Right lung (tissue), 10 donors: Measurements from ENCODE around the gene COLGALT1. TPM values are rescaled to one million over a fixed set of nuclear protein-coding genes. Genes with fewer than 3 reads are reported as not detected.
"Not testable (repeated sequence)": the region's sequence is repeated elsewhere in the genome, so short reads cannot be mapped to it uniquely, and the experiment has no call there.

Experiments used
- DNase-seq, 2 donors: peaks; one replicate each; pipeline ENCODE4 v3.0.0-alpha.2; 2013
- long read RNA-seq, 8 donors: transcript quantifications; one replicate each; lab custom pipeline, GENCODE V29; 2026
- polyA plus RNA-seq, 5 donors: library from polyadenylated mRNA; unstranded; fragments of 120-200 nt; gene quantifications; one replicate each; pipeline versions ENCODE4 v1.2.1 to v1.2.3, GENCODE V29; 2013; ENCODE audit warnings: inconsistent platforms in 1 of 5, low replicate concordance in 1 of 5; ENCODE audit not compliant: insufficient read length in 5 of 5, insufficient read depth in 1 of 5

Gene COLGALT1
- 10 to 100 TPM; 51.9 to 71.3 (median 63.0) TPM for polyA plus RNA-seq
- long read RNA-seq, donor 1, transcript COLGALT1-201 (12 exons, 3,704 nt): major isoform, 14 of 18 reads
- long read RNA-seq, donor 1, partial matches to known transcripts: 0 of 18 reads
- long read RNA-seq, donor 1, other reads (novel, unspliced or antisense): 0 of 18 reads
- long read RNA-seq, donor 2, transcript COLGALT1-201 (12 exons, 3,704 nt): major isoform, 16 of 20 reads
- long read RNA-seq, donor 2, partial matches to known transcripts: 0 of 20 reads
- long read RNA-seq, donor 2, other reads (novel, unspliced or antisense): 0 of 20 reads
- long read RNA-seq, donor 3, transcript COLGALT1-201 (12 exons, 3,704 nt): major isoform, 9 of 15 reads
- long read RNA-seq, donor 3, transcript COLGALT1-202 (2 exons, 2,941 nt): minor isoform, 6 of 15 reads
- long read RNA-seq, donor 3, partial matches to known transcripts: 0 of 15 reads
- long read RNA-seq, donor 3, other reads (novel, unspliced or antisense): 0 of 15 reads
- long read RNA-seq, donor 4, transcript COLGALT1-202 (2 exons, 2,941 nt): major isoform, 5 of 9 reads
- long read RNA-seq, donor 4, partial matches to known transcripts: 0 of 9 reads
- long read RNA-seq, donor 4, other reads (novel, unspliced or antisense): 0 of 9 reads
- long read RNA-seq, donor 5, transcript COLGALT1-201 (12 exons, 3,704 nt): major isoform, 11 of 20 reads
- long read RNA-seq, donor 5, partial matches to known transcripts: 5 of 20 reads
- long read RNA-seq, donor 5, other reads (novel, unspliced or antisense): 0 of 20 reads
- long read RNA-seq, donor 6, transcript COLGALT1-201 (12 exons, 3,704 nt): major isoform, 9 of 12 reads
- long read RNA-seq, donor 6, partial matches to known transcripts: 0 of 12 reads
- long read RNA-seq, donor 6, other reads (novel, unspliced or antisense): 0 of 12 reads
- long read RNA-seq, donor 7, transcript COLGALT1-201 (12 exons, 3,704 nt): major isoform, 8 of 13 reads
- long read RNA-seq, donor 7, transcript COLGALT1-202 (2 exons, 2,941 nt): minor isoform, 5 of 13 reads
- long read RNA-seq, donor 7, partial matches to known transcripts: 0 of 13 reads
- long read RNA-seq, donor 7, other reads (novel, unspliced or antisense): 0 of 13 reads
- long read RNA-seq, donor 8, transcript COLGALT1-201 (12 exons, 3,704 nt): major isoform, 9 of 12 reads
- long read RNA-seq, donor 8, partial matches to known transcripts: 0 of 12 reads
- long read RNA-seq, donor 8, other reads (novel, unspliced or antisense): 0 of 12 reads

DNA sequence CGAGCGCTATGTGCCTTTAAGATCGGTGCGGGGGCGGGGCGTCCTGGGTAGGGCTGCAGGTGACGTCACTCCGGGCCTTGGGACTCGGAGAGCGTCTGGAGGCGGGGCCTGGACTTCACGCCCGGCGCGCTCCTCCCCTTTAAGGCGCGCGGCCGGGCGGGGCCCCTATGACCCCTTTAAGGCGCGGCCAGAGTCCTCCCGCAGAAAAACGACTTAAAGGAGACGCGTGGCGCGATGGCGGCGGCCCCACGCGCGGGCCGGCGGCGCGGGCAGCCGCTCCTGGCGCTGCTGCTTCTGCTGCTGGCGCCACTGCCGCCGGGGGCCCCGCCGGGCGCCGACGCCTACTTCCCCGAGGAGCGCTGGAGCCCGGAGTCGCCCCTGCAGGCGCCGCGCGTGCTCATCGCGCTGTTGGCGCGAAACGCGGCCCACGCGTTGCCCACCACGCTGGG, at the start of gene COLGALT1:
TSS of gene COLGALT1 (plus strand) at position 170 of the 449 bp plus-strand sequence. CDS start at position 235, 65 bp downstream.
- DNase-seq: peak; percentile 94

DNA sequence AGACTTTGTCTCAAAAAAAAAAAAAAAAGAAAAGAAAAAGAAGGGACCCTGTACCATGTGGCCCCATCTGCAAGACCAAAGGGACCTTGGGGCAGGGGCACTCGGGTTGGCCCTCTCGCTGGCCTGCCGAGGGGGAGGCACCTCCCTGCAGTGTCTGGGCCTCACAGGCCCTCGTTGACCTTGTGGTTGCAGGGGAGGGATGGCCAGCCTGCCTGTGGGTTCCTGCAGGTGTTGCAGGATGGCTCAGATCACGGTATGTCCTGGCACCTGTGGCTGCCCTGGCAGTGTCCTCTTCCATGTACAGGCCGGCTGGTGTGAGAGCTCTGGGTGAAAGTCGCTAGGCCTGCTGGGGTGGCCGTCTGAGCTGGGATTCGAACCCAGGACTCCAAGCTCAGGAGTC, 48.7 kb upstream of the COLGALT1 start:
- no peak for DNase-seq

DNA sequence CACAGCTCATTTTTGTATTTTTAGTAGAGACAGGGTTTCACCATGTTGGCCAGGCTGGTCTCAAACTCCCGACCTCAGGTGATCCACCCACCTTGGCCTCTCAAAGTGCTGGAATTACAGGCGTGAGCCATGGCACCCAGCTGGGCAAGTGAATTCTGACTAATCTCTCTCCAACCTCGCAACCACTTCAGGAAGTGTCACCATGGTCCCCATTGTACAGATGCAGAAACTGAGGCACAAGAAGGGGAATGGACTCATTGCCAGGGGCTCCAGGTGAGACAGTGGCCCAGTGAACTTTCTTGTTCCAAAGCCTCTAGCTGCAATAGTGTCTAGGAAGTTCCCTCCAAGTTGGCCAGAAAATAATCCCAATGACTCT, 46.9 kb upstream of the COLGALT1 start:
- DNase-seq: not testable (repeated sequence)

DNA sequence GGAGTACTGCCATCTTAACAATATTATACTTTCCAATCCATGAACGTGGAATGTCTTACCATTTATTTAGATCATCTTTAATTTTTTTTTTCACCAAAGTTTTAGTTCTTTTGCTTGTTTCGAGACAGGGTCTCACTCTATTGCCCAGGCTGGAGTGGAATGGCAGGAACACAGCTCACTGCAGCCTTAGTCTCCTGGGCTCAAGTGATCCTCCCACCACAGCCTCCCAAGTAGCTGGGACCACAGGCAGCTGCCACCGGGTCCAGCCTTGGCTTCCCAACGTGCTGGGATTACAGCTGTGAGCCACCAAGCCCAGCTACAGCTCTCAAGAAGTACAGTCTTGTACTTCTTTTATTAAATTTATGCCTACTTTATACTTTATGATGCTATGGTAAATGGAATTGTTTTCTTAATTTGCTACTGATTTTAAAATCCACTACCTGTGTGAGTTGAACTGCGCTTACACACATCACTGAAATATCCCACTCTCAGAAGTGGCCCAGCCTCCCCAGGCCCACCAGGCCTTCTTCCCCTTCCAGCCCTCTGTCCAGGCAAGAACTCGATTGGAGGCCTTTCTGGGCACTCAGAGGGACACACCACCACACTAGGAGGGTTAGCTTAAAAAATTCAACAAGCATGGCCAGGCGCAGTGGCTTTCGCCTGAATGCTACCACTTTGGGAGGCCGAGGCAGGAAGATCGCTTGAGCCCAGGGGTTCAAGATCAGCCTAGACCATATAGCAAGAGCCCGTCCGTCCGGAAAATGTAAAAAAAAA, 45.0 kb upstream of the COLGALT1 start:
- no peak for DNase-seq

DNA sequence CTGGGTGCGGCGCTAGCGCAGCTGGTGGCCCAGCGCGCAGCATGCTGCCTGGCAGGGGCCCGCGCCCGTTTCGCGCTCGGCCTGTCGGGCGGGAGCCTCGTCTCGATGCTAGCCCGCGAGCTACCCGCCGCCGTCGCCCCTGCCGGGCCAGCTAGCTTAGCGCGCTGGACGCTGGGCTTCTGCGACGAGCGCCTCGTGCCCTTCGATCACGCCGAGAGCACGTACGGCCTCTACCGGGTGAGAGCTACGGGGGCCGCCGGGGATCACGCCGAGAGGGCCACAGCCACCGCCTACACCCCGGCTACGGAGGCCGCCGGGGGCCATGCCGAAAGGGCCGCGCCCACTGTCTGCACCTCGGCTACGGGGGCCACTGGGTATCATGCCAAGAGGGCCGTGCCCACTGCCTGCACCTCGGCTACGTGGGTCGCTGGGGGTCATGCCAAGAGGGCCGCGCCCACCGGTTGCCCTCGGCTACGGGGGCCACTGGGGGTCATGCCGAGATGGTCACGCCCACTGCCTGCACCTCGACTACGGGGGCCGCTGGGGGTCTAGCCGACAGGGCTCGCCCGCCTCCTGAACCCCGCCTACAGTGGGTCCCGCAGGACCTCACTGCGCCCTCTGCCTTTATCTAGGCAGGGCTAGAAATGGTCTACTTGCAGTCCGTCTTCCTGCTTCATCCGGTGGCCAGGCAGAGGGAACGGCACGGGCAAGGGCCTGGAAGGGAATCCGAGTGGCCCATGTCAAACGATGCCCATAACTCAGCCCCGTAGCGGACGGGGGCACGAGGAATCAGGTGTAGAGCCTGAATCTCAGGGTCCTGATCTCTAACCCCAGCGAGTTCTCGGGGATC, 43.5 kb upstream of the COLGALT1 start:
- peak; percentile 86 to 91 for DNase-seq

DNA sequence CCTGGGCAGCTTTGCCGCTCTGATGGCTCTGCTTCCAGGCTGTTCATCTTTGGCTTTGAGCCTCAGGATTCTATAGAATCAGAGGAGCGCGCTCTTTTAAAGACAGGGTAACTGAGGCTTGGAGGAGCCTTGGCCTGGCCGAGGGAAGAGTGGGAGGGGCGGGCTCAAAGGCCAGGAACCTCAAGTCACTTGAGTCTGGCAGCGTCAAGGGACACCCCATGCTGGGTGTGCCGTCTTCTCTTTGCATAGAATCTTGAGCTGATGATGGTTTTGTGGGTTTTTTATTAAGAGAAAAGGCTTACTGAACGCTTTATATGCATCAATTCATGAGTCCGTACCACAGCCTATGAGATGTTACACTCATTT, 42.9 kb upstream of the COLGALT1 start:
- DNase-seq: no peak

DNA sequence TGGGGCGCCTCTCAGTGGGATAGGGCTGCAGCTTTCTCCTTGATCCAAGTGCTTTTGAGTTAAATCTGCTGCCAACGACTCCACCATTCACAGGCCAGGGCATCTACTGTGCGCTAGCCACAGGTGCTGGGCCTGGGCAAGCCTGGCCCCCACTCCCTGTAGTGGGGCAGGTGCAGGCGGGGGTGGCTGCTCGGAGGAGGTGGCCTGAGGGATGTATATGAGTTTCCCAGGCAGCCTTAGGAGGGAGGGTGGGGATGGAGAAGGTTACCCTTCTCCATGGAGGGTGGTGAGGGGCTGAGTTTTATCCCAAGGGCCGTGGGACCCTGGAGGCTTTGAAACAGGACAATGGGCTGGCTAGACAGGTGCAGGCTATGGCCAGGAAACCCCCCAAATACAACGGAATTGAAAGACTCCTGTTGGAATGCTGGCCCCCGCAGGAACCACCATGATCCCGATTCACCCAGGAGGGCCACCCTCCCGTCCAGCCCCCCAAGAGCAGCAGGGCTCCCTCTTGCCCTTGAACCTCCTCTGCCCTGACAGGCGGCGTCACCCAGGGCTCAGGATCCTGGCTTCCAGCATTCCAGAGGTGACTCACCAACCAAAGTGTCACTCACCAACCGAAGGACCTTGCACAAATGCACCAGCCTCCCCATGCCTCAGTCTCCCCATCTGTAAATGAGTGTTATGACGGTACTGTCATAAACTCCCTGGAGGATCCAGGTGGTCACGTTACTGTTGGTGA, 39.9 kb upstream of the COLGALT1 start:
- no peak for DNase-seq

DNA sequence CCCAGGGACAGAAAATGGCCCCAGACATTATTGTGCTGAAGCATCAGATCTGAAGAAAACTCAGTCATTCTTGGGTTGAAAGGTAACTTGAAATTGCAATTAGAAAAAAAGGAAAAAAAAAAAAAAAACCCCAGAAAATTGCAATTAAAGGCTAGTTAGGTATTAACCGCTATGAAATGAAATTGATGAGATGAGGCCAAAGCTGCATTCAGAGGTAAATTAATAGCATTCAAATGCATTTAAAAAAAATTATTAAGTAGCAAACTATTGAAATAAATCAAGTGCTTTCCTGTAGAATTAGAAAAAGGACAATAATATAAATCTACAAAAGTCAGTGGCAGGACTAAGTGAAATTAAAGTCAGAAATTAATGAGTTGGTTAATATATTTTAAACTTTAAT, 37.6 kb upstream of the COLGALT1 start:
- no peak for DNase-seq

DNA sequence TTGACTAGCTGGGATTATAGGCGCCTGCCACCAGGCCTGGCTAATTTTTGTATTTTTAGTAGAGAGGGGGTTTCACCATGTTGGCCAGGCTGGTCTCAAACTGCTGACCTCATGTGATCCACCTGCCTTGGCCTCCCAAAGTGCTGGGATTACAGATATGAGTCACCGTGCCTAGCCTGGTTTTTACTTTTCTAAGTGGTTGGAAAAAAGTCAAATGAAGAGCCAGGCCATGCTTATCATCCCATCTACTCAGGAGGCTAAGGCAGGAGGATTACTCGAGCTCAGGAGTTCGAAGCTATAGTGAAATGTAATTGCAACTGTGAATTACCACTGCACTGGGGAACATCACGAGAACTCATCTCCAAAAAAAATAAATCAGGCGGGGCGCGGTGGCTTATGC, 36.8 kb upstream of the COLGALT1 start:
- not testable (repeated sequence) for DNase-seq

DNA sequence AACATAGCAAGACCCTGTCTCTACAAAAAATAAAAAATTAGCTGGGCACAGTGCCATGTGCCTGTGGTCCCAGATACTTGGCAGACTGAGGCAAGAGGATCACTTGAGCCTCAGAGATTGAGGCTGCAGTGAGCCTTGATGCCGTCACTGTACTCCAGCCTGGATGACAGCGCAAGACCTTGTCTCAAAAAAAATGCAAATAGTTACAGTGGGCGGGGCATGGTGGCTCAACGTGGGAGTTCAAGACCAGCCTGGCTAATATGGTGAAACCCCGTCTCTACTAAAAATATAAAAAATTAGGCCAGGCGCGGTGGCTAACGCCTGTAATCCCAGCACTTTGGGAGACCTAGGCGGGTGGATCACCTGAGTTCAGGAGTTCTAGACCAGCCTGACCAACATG, 35.5 kb upstream of the COLGALT1 start:
- DNase-seq: no peak

DNA sequence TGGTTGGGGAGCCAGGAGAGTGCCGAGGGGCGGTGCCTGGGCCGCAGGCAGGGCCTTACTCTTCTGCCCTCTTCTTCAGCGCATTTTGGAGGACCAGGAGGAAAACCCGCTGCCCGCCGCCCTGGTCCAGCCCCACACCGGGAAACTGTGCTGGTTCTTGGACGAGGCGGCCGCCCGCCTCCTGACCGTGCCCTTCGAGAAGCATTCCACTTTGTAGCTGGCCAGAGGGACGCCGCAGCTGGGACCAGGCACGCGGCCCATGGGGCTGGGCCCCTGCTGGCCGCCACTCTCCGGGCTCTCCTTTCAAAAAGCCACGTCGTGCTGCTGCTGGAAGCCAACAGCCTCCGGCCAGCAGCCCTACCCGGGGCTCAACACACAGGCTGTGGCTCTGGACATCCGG, 34.6 kb upstream of the COLGALT1 start:
- DNase-seq: no peak

DNA sequence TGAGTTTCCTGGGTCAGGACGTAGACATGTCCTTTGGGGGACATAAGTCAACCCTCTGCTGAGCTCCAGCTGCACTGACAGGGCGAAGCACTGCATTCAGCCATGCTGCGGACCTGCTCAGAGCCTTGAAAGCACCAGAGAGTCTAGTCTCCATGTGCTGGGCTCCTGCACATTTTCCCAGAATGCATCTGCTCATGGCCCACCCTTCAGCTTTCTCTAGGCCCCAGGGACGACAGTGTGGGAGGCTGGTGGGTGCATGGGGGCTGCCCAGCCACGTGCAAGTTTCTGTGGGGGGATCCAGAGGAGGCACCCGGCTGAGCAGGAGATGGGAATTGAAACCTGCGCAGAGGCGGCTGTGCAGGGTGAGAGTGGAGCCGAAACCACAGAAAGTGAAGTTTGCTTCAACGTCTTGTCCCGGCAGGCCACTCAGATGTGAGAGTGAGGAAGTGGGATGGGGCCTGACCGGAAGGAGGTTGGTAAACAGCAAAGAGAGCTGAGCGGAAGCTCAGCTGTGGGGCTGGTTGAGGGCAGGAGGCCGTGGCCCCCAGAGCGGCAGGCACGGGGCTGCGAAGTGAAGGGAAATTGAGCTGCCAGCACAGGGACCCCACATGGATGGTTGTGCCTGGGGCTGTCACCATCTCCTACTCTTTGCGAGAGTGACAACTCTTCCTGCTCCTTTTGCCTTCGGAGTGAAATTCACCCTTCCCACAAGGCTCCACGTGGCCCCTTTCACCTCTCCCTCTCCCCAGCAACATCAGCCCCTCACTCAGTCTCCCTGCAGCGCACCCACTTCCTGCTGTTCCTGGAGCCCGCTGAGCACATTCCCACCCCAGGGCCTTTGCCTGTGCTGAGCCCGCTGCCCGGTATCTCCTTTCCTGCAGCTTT, 32.2 kb upstream of the COLGALT1 start:
- no peak for DNase-seq

DNA sequence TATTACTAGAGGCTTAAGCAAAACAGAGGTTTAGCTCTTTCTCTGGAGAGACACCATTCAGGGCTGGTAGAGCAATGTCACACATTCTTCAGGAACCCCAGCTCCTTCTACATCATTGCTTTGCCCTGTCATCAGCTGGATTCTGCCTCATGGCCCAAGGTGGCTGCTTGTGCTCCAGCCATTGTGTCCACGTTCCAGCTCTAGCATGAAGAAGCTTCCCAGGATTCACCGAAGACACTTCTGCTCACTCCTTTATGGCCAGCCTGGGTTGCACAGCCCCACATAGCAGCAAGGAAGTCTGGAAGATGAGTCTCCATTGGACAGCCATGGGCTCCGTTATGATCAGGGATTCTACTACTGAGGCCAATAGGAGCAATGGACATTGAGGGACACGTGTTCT, 30.8 kb upstream of the COLGALT1 start:
- no peak for DNase-seq

DNA sequence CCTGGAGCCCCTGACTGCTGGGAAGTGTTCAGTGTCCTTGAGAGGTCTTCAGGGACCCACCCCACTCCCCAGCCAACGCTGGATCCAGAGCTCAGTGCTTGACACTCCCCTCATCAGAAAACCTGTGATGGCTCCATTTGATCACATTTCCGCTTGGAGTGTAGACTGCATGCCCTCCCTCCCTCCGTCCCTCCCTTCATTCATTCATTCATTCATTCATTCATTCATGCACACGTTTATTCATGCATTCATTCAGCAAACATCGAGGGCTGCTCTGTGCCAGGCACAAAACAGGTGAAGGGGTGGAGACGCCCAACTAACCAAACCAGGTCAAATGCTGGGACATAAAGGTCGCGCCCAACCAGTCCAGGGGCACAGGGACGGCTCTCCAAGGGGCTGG, 30.3 kb upstream of the COLGALT1 start:
- DNase-seq: no peak

DNA sequence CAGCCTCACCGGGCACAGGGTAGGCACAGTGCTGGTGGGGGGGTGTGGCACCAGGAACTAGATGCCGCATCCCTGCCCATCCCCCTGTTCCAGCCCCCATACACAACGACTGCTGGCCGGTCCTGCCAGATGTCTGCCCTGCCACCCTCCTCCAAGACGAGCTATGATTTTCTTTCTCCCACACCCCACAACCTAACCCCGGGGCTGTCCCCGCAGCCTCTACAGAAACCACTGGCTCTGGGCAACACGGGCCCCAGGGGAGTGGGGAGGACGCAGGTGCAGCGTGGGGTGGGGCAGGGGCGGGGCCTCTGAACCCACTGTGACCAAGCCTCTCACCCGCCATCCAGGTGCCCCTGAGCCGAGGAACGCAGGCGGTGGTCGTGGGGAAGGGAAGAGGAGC, 28.5 kb upstream of the COLGALT1 start:
- DNase-seq: no peak

DNA sequence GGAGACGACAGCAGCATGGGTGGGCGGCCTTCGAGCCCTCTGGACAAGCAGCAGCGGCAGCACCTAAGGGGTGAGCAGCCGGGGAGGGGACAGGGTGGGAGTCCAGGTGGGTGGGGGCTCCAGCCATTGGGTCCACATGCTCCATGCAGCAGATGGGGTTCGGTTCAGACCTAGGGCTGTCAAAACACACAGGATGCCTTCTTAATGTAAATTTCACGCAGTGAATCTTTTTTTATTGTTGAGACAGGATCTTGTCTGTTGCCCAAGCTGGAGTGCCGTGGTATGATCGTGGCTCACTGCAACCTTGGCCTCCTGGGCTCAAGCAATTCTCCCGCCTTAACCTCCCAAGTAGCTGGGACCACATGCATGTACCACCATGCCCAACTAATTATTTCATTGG, 28.1 kb upstream of the COLGALT1 start:
- DNase-seq: no peak

DNA sequence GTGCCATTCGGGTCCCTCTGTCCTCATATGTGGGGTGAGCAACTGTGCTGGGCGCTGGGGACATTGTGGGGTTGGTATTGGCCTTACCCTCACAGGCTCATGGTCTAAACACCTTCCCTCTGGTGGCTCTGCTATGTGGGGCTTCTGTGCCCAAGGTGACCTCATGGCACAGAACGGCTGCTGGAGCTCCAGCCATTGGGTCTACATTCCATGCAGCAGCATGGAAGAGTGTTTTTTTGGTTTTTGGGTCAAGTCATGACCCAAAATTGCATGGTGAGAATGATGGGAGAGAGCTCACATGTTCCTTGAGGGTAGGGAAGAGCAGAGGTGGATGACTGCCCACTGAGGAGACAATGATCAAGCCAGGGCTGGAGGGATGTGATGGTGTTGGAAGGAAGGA, 26.8 kb upstream of the COLGALT1 start:
- no peak for DNase-seq
